ENCODE results near the gene TCF15. TPM values are rescaled to one million over a fixed set of nuclear protein-coding genes. Genes with fewer than 3 reads are reported as not detected.
A peak's percentile ranks its signal among the peaks of the same experiment; 100 is the strongest.

Gene TCF15
- total RNA-seq, 5 donors from 2014 or later (not counting 1 experiment from before 2014, with no cell fraction given) = not detected

- Histone ChIP-seq H3K9me3 (no peaks in the 10 kb centered on the region), H3K27ac (ENCODE audit: low read length) (no peak overlapping the region), H3K4me3 (ENCODE audit: control insufficient read depth in 1 of 2, extremely low read depth in 1 of 2, low read length in 1 of 2) (no peak overlapping the region), H3K4me1 (ENCODE audit: control insufficient read depth in 1 of 2, extremely low read depth in 1 of 2, insufficient read depth in 2 of 2, low read length in 2 of 2) (no peaks in the 10 kb centered on the region), H3K27me3 (replicated peaks in 1 of 2; ENCODE audit: control insufficient read depth in 2 of 2, extremely low read depth in 1 of 2, insufficient read depth in 2 of 2, low read length in 1 of 2) (peaks cover 0 to 40% of the 10 kb centered on the region in 2 experiments), H3K36me3 (ENCODE audit: control insufficient read depth in 2 of 2, extremely low read depth in 1 of 2, insufficient read depth in 1 of 2, low read length in 1 of 2) (no peaks in the 10 kb centered on the region)
- Mint-ChIP-seq H3K4me3 (no peak overlapping the region), H3K4me1 (no peaks in the 10 kb centered on the region), H3K36me3 (peaks cover 3% of the 10 kb centered on the region), H3K9me3 (peaks cover 7 to 13% (median 10%) of the 10 kb centered on the region in 3 donors), H3K27me3 (peaks cover 64 to 74% of the 10 kb centered on the region in 2 donors), H3K27ac (no peak overlapping the region)
- 74% methylated on average over 5 of the region's 5 CpGs for WGBS (ENCODE audit: insufficient coverage)
- ChIA-PET CTCF (no interaction called here), POLR2A (no interaction called here)
- ATAC-seq (replicated peaks in 1 of 4) (no peak), DNase-seq (no peak)
These were observed 8.9 kb upstream of the TCF15 start for GRCh38 chr20:618980-619379.

GRCh38 chr20:617934-618690 lies 8.0 kb upstream of the TCF15 start:
- ChIA-PET POLR2A (no interaction called here), CTCF (no interaction called here)
- Mint-ChIP-seq H3K4me1 (no peaks in the 10 kb centered on the region), H3K4me3 (no peak overlapping the region), H3K36me3 (peaks cover 3% of the 10 kb centered on the region), H3K9me3 (peaks cover 7 to 13% (median 10%) of the 10 kb centered on the region in 3 donors), H3K27me3 (peaks cover 68 to 77% of the 10 kb centered on the region in 2 donors), H3K27ac (no peak overlapping the region)
- DNase-seq = no peak
- Histone ChIP-seq H3K27ac (ENCODE audit: low read length) (no peak overlapping the region), H3K4me1 (ENCODE audit: control insufficient read depth in 1 of 2, extremely low read depth in 1 of 2, insufficient read depth in 2 of 2, low read length in 2 of 2) (no peaks in the 10 kb centered on the region), H3K4me3 (ENCODE audit: control insufficient read depth in 1 of 2, extremely low read depth in 1 of 2, low read length in 1 of 2) (no peak overlapping the region), H3K27me3 (replicated peaks in 1 of 2; ENCODE audit: control insufficient read depth in 2 of 2, extremely low read depth in 1 of 2, insufficient read depth in 2 of 2, low read length in 1 of 2) (peaks cover 0 to 40% of the 10 kb centered on the region in 2 experiments), H3K9me3 (no peaks in the 10 kb centered on the region), H3K36me3 (ENCODE audit: control insufficient read depth in 2 of 2, extremely low read depth in 1 of 2, insufficient read depth in 1 of 2, low read length in 1 of 2) (no peaks in the 10 kb centered on the region)
- ATAC-seq (replicated peaks in 1 of 4) = no peak
- 58% methylated on average over 4 of the region's 4 CpGs for WGBS (ENCODE audit: insufficient coverage)

- H3K4me1 Mint-ChIP-seq = peaks cover 12 to 14% (median 12%) of the 10 kb centered on the region in 3 donors
- CTCF ChIA-PET = no interaction called here
- peaks cover 69 to 77% of the 10 kb centered on the region in 2 donors for H3K27me3 Mint-ChIP-seq
These were observed 5.4 kb upstream of the TCF15 start for GRCh38 chr20:615514-615913.

GRCh38 chr20:611843-612185 lies 1.7 kb upstream of the TCF15 start:
- H3K27me3 ChIP-seq (replicated peaks in 1 of 2; ENCODE audit: control insufficient read depth in 2 of 2, extremely low read depth in 1 of 2, insufficient read depth in 2 of 2, low read length in 1 of 2) = peaks cover 0 to 65% of the 10 kb centered on the region in 2 experiments
- ATAC-seq (replicated peaks in 1 of 4) = no peak
- no peak overlapping the region for H3K4me3 ChIP-seq (ENCODE audit: control insufficient read depth in 1 of 2, extremely low read depth in 1 of 2, low read length in 1 of 2)
- H3K4me1 ChIP-seq (ENCODE audit: control insufficient read depth in 1 of 2, extremely low read depth in 1 of 2, insufficient read depth in 2 of 2, low read length in 2 of 2) = peaks cover 0 to 12% of the 10 kb centered on the region in 2 experiments
- Mint-ChIP-seq H3K36me3 (no peaks in the 10 kb centered on the region), H3K9me3 (no peaks in the 10 kb centered on the region), H3K27ac (no peak overlapping the region), H3K27me3 (peaks cover 55 to 74% of the 10 kb centered on the region in 2 donors), H3K4me3 (peak overlapping the region in 1 of 3 donors; percentile 59), H3K4me1 (peaks cover 12 to 14% (median 13%) of the 10 kb centered on the region in 3 donors)
- H3K9me3 ChIP-seq = no peaks in the 10 kb centered on the region
- ChIA-PET CTCF (no interaction called here), POLR2A (no interaction called here)
- no peak overlapping the region for H3K27ac ChIP-seq (ENCODE audit: low read length)
- no peak for DNase-seq
- 18% methylated on average over 7 of the region's 8 CpGs for WGBS (ENCODE audit: insufficient coverage)
- H3K36me3 ChIP-seq (ENCODE audit: control insufficient read depth in 2 of 2, extremely low read depth in 1 of 2, insufficient read depth in 1 of 2, low read length in 1 of 2) = no peaks in the 10 kb centered on the region

More at GRCh38 chr20:615514-615913, 5.4 kb upstream of the TCF15 start:
- H3K4me3 Mint-ChIP-seq = no peak overlapping the region
- H3K36me3 Mint-ChIP-seq = peaks cover 3% of the 10 kb centered on the region
- H3K27me3 ChIP-seq (replicated peaks in 1 of 2; ENCODE audit: control insufficient read depth in 2 of 2, extremely low read depth in 1 of 2, insufficient read depth in 2 of 2, low read length in 1 of 2) = peaks cover 0 to 43% of the 10 kb centered on the region in 2 experiments
- no peaks in the 10 kb centered on the region for H3K9me3 ChIP-seq
- no peak for DNase-seq
- peaks cover 7 to 13% (median 10%) of the 10 kb centered on the region in 3 donors for H3K9me3 Mint-ChIP-seq
- no CpG with 5 or more reads among the region's 4 CpGs for WGBS (ENCODE audit: insufficient coverage)
- H3K4me3 ChIP-seq (ENCODE audit: control insufficient read depth in 1 of 2, extremely low read depth in 1 of 2, low read length in 1 of 2) = no peak overlapping the region
- peaks cover 0 to 5% of the 10 kb centered on the region in 2 experiments for H3K4me1 ChIP-seq (ENCODE audit: control insufficient read depth in 1 of 2, extremely low read depth in 1 of 2, insufficient read depth in 2 of 2, low read length in 2 of 2)
- H3K36me3 ChIP-seq (ENCODE audit: control insufficient read depth in 2 of 2, extremely low read depth in 1 of 2, insufficient read depth in 1 of 2, low read length in 1 of 2) = no peaks in the 10 kb centered on the region
- POLR2A ChIA-PET = no interaction called here
- no peak overlapping the region for H3K27ac Mint-ChIP-seq
- ATAC-seq (replicated peaks in 1 of 4) = no peak
- no peak overlapping the region for H3K27ac ChIP-seq (ENCODE audit: low read length)

- WGBS (ENCODE audit: insufficient coverage) = 44% methylated on average over 20 of the region's 24 CpGs
- no peaks in the 10 kb centered on the region for H3K9me3 ChIP-seq
- no peak overlapping the region for H3K4me3 ChIP-seq (ENCODE audit: control insufficient read depth in 1 of 2, extremely low read depth in 1 of 2, low read length in 1 of 2)
- ChIA-PET POLR2A (no interaction called here), CTCF (no interaction called here)
- Mint-ChIP-seq H3K27me3 (peaks cover 55 to 71% of the 10 kb centered on the region in 2 donors), H3K9me3 (no peaks in the 10 kb centered on the region), H3K27ac (no peak overlapping the region), H3K36me3 (no peaks in the 10 kb centered on the region), H3K4me3 (peak overlapping the region in 1 of 3 donors; percentile 59), H3K4me1 (peaks cover 12 to 14% (median 13%) of the 10 kb centered on the region in 3 donors)
- ATAC-seq (replicated peaks in 1 of 4) = no peak
- peaks cover 0 to 66% of the 10 kb centered on the region in 2 experiments for H3K27me3 ChIP-seq (replicated peaks in 1 of 2; ENCODE audit: control insufficient read depth in 2 of 2, extremely low read depth in 1 of 2, insufficient read depth in 2 of 2, low read length in 1 of 2)
- H3K36me3 ChIP-seq (ENCODE audit: control insufficient read depth in 2 of 2, extremely low read depth in 1 of 2, insufficient read depth in 1 of 2, low read length in 1 of 2) = no peaks in the 10 kb centered on the region
- H3K4me1 ChIP-seq (ENCODE audit: control insufficient read depth in 1 of 2, extremely low read depth in 1 of 2, insufficient read depth in 2 of 2, low read length in 2 of 2) = peaks cover 0 to 12% of the 10 kb centered on the region in 2 experiments
- H3K27ac ChIP-seq (ENCODE audit: low read length) = no peak overlapping the region
- DNase-seq = no peak
These were observed 1.1 kb upstream of the TCF15 start for GRCh38 chr20:611047-611842.

- H3K36me3 ChIP-seq (ENCODE audit: control insufficient read depth in 2 of 2, extremely low read depth in 1 of 2, insufficient read depth in 1 of 2, low read length in 1 of 2) = no peaks in the 10 kb centered on the region
- Mint-ChIP-seq H3K4me3 (peak overlapping the region in 1 of 3 donors; percentile 31), H3K4me1 (peaks cover 12 to 14% (median 13%) of the 10 kb centered on the region in 3 donors), H3K27ac (no peak overlapping the region), H3K36me3 (no peaks in the 10 kb centered on the region), H3K27me3 (peaks cover 52 to 74% of the 10 kb centered on the region in 2 donors), H3K9me3 (no peaks in the 10 kb centered on the region)
- peaks cover 0 to 12% of the 10 kb centered on the region in 2 experiments for H3K4me1 ChIP-seq (ENCODE audit: control insufficient read depth in 1 of 2, extremely low read depth in 1 of 2, insufficient read depth in 2 of 2, low read length in 2 of 2)
- H3K27ac ChIP-seq (ENCODE audit: low read length) = no peak overlapping the region
- 18% methylated on average over 53 of the region's 54 CpGs for WGBS (ENCODE audit: insufficient coverage)
- ChIA-PET POLR2A (no interaction called here), CTCF (no interaction called here)
- no peaks in the 10 kb centered on the region for H3K9me3 ChIP-seq
- DNase-seq = no peak
- ATAC-seq (replicated peaks in 1 of 4) = no peak
- no peak overlapping the region for H3K4me3 ChIP-seq (ENCODE audit: control insufficient read depth in 1 of 2, extremely low read depth in 1 of 2, low read length in 1 of 2)
- H3K27me3 ChIP-seq (replicated peaks in 1 of 2; ENCODE audit: control insufficient read depth in 2 of 2, extremely low read depth in 1 of 2, insufficient read depth in 2 of 2, low read length in 1 of 2) = peaks cover 0 to 73% of the 10 kb centered on the region in 2 experiments
These were observed 641 bp downstream of the TCF15 start for GRCh38 chr20:609371-609964.
